K562 (cell line): ENCODE measurements around the gene SLC3A2. TPM values are rescaled to one million over a fixed set of nuclear protein-coding genes. Genes with fewer than 3 reads are reported as not detected.

Experiments used
- ATAC-seq: fragments of 200-7000 bp; cut with Tn5 transposase; 3 replicates; pipeline ENCODE4 v1.9.1; 2020; ENCODE audit warnings: moderate library complexity
- BruUV-seq: library from RNA; stranded (reverse); fragments of 400-500 nt; replicated peaks from 2 replicates; lab custom pipeline; 2021; lab: Mats Ljungman, UMichigan
- CTCF ChIA-PET: fragments of 300-600 bp; formaldehyde crosslinking; extraction: SDS; loops from one replicate; lab custom pipeline; 2021; ENCODE audit warnings: low intra/inter-chr PET ratio; lab: Yijun Ruan, JAX
- POLR2A ChIA-PET: fragments of 300-600, 350-650 bp; sonication (Branson Sonifier 250); formaldehyde crosslinking; extraction: SDS; loops from one replicate; lab custom pipeline; 2021; ENCODE audit warnings: antibody characterized with exemption, inconsistent platforms; lab: Yijun Ruan, JAX
- DNase-seq, 4 experiments: peaks; one replicate each; pipeline versions ENCODE4 v3.0.0 to v3.0.0-alpha.2; 2011 to 2018; ENCODE audit warnings: low spot score in 3 of 4, mixed read lengths in 3 of 4; ENCODE audit errors: extremely low read depth in 1 of 4
- FAIRE-seq: peaks from 2 replicates; lab custom pipeline; 2011; peaks lifted over from hg19 to GRCh38; lab: Jason Lieb, UNC
- H2AFZ ChIP-seq: 2 replicates; pipeline ENCODE4 v1.6.0; 2011; ENCODE audit warnings: low read depth, low read length, control low read depth, inconsistent platforms
- H3K27ac ChIP-seq: fragments of 200-600 bp; 3 replicates; pipeline ENCODE4 v1.8.0; 2011; ENCODE audit warnings: low read depth, mild to moderate bottlenecking, control low read depth, inconsistent platforms, low read length, moderate library complexity, mixed read lengths; ENCODE audit errors: extremely low read depth
- H3K27me3 ChIP-seq, 2 experiments: fragments of 300-600 bp in 1 of 2; 2 replicates in 1 of 2; 3 replicates in 1 of 2; pipeline versions ENCODE4 v1.6.0 to v1.8.0; 2011; ENCODE audit warnings: inconsistent platforms in 2 of 2, low read length in 2 of 2, mild to moderate bottlenecking in 1 of 2, mixed read lengths in 1 of 2, moderate library complexity in 1 of 2; ENCODE audit not compliant: control insufficient read depth in 2 of 2, insufficient read depth in 2 of 2
- H3K36me3 ChIP-seq: fragments of 300-600 bp; 3 replicates; pipeline ENCODE4 v1.8.0; 2011; ENCODE audit warnings: mild to moderate bottlenecking, low read length, inconsistent platforms; ENCODE audit not compliant: control insufficient read depth, insufficient read depth
- H3K4me1 ChIP-seq, 2 experiments: fragments of 200-600 bp in 1 of 2; replicated peaks in 1 of 2; 2 replicates in 1 of 2; 3 replicates in 1 of 2; pipeline versions ENCODE4 v1.5.1 to v1.8.0; 2011; ENCODE audit warnings: inconsistent platforms in 2 of 2, low read length in 2 of 2, mild to moderate bottlenecking in 1 of 2, mixed read lengths in 1 of 2, moderate library complexity in 1 of 2; ENCODE audit not compliant: control insufficient read depth in 2 of 2, insufficient read depth in 2 of 2
- H3K4me2 ChIP-seq: 2 replicates; pipeline ENCODE4 v1.6.1; 2011; ENCODE audit warnings: low read length, control low read depth, inconsistent platforms, mixed read lengths; ENCODE audit not compliant: insufficient read depth
- H3K4me3 ChIP-seq: fragments of 200-600 bp; sonication (generic), shearing (Covaris generic); 2 replicates; pipeline ENCODE4 v1.5.1; 2016; ENCODE audit warnings: control low read depth, inconsistent platforms
- H3K79me2 ChIP-seq: fragments of 200-600 bp; 3 replicates; pipeline ENCODE4 v1.8.0; 2011; ENCODE audit warnings: low read length, inconsistent platforms; ENCODE audit not compliant: control insufficient read depth, insufficient read depth
- H3K9ac ChIP-seq, 2 experiments: 2 replicates each; pipeline versions ENCODE4 v1.6.0 to v1.6.1; 2011; ENCODE audit warnings: low read depth in 2 of 2, low read length in 2 of 2, control low read depth in 1 of 2, inconsistent platforms in 1 of 2, mild to moderate bottlenecking in 1 of 2, mixed read lengths in 1 of 2; ENCODE audit not compliant: insufficient read depth in 1 of 2
- H3K9me1 ChIP-seq: one replicate; pipeline ENCODE4 v1.6.0; 2011; ENCODE audit warnings: inconsistent platforms, mild to moderate bottlenecking, low read length, moderate library complexity; ENCODE audit not compliant: control insufficient read depth, insufficient read depth
- H3K9me3 ChIP-seq: replicated peaks from 2 replicates; pipeline ENCODE4 v1.5.1; 2011; ENCODE audit warnings: low read depth, low read length, inconsistent platforms; ENCODE audit not compliant: control insufficient read depth, insufficient read depth
- H4K20me1 ChIP-seq: replicated peaks from 2 replicates; pipeline ENCODE4 v1.6.1; 2011; ENCODE audit warnings: low read length, inconsistent platforms, mixed read lengths; ENCODE audit not compliant: control insufficient read depth, insufficient read depth
- CAMTA2 ChIP-seq: fragments of 250-450 bp; sonication (Bioruptor Pico); conservative IDR thresholded peaks from 2 replicates; pipeline ENCODE4 v1.5.1; 2022
- CEBPG ChIP-seq, 3 experiments: fragments of 200-800 bp in 1 of 3; sonication (Bioruptor generic) in 1 of 3; sonication (generic) in 1 of 3; formaldehyde crosslinking in 1 of 3; IDR thresholded peaks in 2 of 3; conservative IDR thresholded peaks in 1 of 3; 2 replicates each; pipeline versions ENCODE4 v1.6.1 to v1.8.0; 2016 to 2022; ENCODE audit warnings: missing compliant biosample characterization in 2 of 3, missing genetic modification characterization in 2 of 3, mild to moderate bottlenecking in 1 of 3, missing genetic modification reagents in 1 of 3
- POU5F1 ChIP-seq: fragments of 150-350 bp; IDR thresholded peaks from 2 replicates; pipeline ENCODE4 v1.6.1; 2014; ENCODE audit warnings: borderline replicate concordance, low read length, low read depth, mild to moderate bottlenecking; ENCODE audit not compliant: partially characterized antibody
- RFX1 ChIP-seq: fragments of 450-650 bp; IDR thresholded peaks from 2 replicates; pipeline ENCODE4 v1.6.1; 2016; ENCODE audit warnings: mild to moderate bottlenecking, moderate library complexity
- ZC3H4 ChIP-seq: sonication (generic); formaldehyde crosslinking; IDR thresholded peaks from 2 replicates; pipeline ENCODE4 v1.9.0; 2021; ENCODE audit warnings: missing genetic modification reagents, borderline replicate concordance
- ZNF699 ChIP-seq: fragments of 250-450 bp; sonication (Bioruptor Pico); IDR thresholded peaks from 2 replicates; pipeline ENCODE4 v1.8.0; 2021; ENCODE audit warnings: mild to moderate bottlenecking, moderate library complexity; ENCODE audit not compliant: insufficient replicate concordance
- ZNF778 ChIP-seq: fragments of 450-650 bp; formaldehyde crosslinking; IDR thresholded peaks from 2 replicates; pipeline ENCODE4 v1.4.0; 2020; ENCODE audit warnings: mild to moderate bottlenecking, moderate library complexity
- WGBS: fragments of 100-300 bp; shearing (Covaris generic); methylation state at CpG from one replicate; pipeline ENCODE4 v1.1.6; 2016; ENCODE audit warnings: low coverage, mixed read lengths; ENCODE audit not compliant: insufficient coverage; ENCODE audit errors: missing lambda C conversion rate; 5-methylcytosine and 5-hydroxymethylcytosine counted together
- in situ Hi-C: fragments of 300-500 bp; cut with MboI; formaldehyde crosslinking; loops from 4 replicates; pipeline ENCODE4 v1.15.0; 2018; ENCODE audit warnings: inconsistent platforms, mixed read lengths
- intact Hi-C: fragments of 100-400 bp; cut with micrococcal nuclease; formaldehyde crosslinking; loops from 2 replicates; pipeline ENCODE4 v1.14.2; 2022
- polyA plus RNA-seq, 8 experiments: library from polyadenylated mRNA; depleted of rRNA in 4 of 8; stranded (reverse) in 5 of 8; unstranded in 3 of 8; fragments of >200 nt; fragmentation: Nextera tagmentation in 2 of 8; fragmentation: Illumina TruSeq in 1 of 8; extraction: Ambion mirVana in 2 of 8; extraction: Trizol in 1 of 8; gene quantifications; 2 replicates each; pipeline versions ENCODE4 v1.2.1 to v1.2.3, GENCODE V29; 2011 to 2014; ENCODE audit warnings: inconsistent platforms in 1 of 8, missing spikeins in 1 of 8
- total RNA-seq, 7 experiments: library from RNA; depleted of rRNA in 6 of 7; stranded (reverse); fragments of >200 nt in 6 of 7; fragmentation: Illumina TruSeq in 2 of 7; extraction: Trizol in 2 of 7; gene quantifications; 2 replicates each; pipeline versions ENCODE4 v1.2.1 to v1.2.3, GENCODE V29; 2011 to 2021; ENCODE audit warnings: low replicate concordance in 1 of 7

Gene SLC3A2
- total and polyA plus RNA-seq, 9 of the 15 experiments (the other 6 are each of a cell fraction or from before 2014, with no cell fraction given): 20.0 to 296 (median 214) TPM

DNA sequence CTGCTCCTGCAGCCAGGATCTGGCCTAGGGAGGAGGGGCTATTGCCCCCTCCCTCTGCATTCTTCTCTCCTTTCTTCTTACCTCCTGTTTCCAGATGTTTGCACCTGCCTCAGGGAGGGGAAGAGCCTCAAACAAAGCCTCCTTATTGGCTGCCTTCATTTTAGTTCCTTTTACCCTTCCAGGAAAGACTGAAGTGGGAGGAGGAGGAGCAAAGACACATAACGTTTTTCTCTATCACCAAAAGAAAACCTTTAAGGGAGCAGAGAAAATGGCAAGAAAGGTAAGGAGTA is 53.7 kb downstream of the SLC3A2 start:
- POLR2A ChIA-PET: no interaction called here
- in situ Hi-C loops: no loop called here
- FAIRE-seq: no peak
- no peak for ATAC-seq
- Histone ChIP-seq H3K36me3 (no peaks in the 10 kb centered on the region), H2AFZ (no peak overlapping the region), H3K9ac (no peak overlapping the region), H3K27ac (no peak overlapping the region), H3K4me3 (no peak overlapping the region), H3K4me2 (no peak overlapping the region), H4K20me1 (no peaks in the 10 kb centered on the region), H3K79me2 (no peaks in the 10 kb centered on the region), H3K9me3 (no peaks in the 10 kb centered on the region), H3K27me3 (peaks cover 2 to 50% of the 10 kb centered on the region in 2 experiments), H3K4me1 (no peaks in the 10 kb centered on the region; a peak in 1 of 5 replicates), H3K9me1 (no peaks in the 10 kb centered on the region)
- WGBS: 0% methylated on average over 1 of the region's 1 CpG
- DNase-seq: no peak
- CTCF ChIA-PET: no interaction called here
- no peak for TF ChIP-seq ZC3H4 (CRISPR knock-in tag)
- no peak for TF ChIP-seq ZNF778 (CRISPR knock-in tag)
- no peak for TF ChIP-seq RFX1
- TF ChIP-seq ZNF699 (CRISPR knock-in tag): no peak
- TF ChIP-seq CAMTA2 (CRISPR knock-in tag): no peak
- TF ChIP-seq POU5F1: no peak
- TF ChIP-seq CEBPG (CRISPR knock-in tag; IDR thresholded peaks at IDR 0.05): no peak
- no peak for TF ChIP-seq CEBPG (tag; conservative IDR thresholded peaks at IDR 0.05 in 1 of 2, IDR thresholded peaks at IDR 0.05 in 1 of 2)
- intact Hi-C loops: no loop called here
- BruUV-seq: no TSS peak
